Central memory CD8-positive, alpha-beta T cell (primary cell): ENCODE results near the gene ENTREP3.

Experiments
- ATAC-seq: fragments of 150-1000 bp; cut with Tn5 transposase; replicated peaks from 2 replicates; pipeline ENCODE4 v1.10.0; 2022; ENCODE audit warnings: mild to moderate bottlenecking, moderate FRiP score, moderate number of reproducible peaks; ENCODE audit not compliant: poor library complexity, severe bottlenecking; ENCODE audit errors: extremely low read depth
- DNase-seq, 2 donors: peaks; one replicate each; pipeline ENCODE4 v3.0.0; 2021; ENCODE audit warnings: low spot score in 2 of 2
- H3K27ac Mint-ChIP-seq: one replicate; pipeline ENCODE4 v1.8.0; 2022; ENCODE audit warnings: low read depth, mild to moderate bottlenecking, moderate library complexity, mixed read lengths
- H3K27me3 Mint-ChIP-seq: one replicate; pipeline ENCODE4 v1.8.0; 2022; ENCODE audit warnings: mixed read lengths
- H3K36me3 Mint-ChIP-seq: one replicate; pipeline ENCODE4 v1.8.0; 2022; ENCODE audit warnings: mild to moderate bottlenecking, moderate library complexity, mixed read lengths; ENCODE audit not compliant: insufficient read depth
- H3K4me1 Mint-ChIP-seq: one replicate; pipeline ENCODE4 v1.8.0; 2022; ENCODE audit warnings: mixed read lengths
- H3K4me3 Mint-ChIP-seq: one replicate; pipeline ENCODE4 v1.8.0; 2022; ENCODE audit warnings: mild to moderate bottlenecking, moderate library complexity, mixed read lengths
- H3K9me3 Mint-ChIP-seq: one replicate; pipeline ENCODE4 v1.8.0; 2022; ENCODE audit warnings: mixed read lengths

ENTREP3 gene

GRCh38 chr1:155255243-155256007 is at the start of gene ENTREP3:
Gene ENTREP3 (minus strand): TSS chr1:155255483. CDS start chr1:155254877, 606 bp downstream.
- H3K27ac Mint-ChIP-seq, result peak within 1 kb of the TSS; percentile 35
- ATAC-seq (peak; percentile 56), DNase-seq (peak; percentile 31 to 42)
- H3K36me3 Mint-ChIP-seq, result peaks cover 29% of the 10 kb centered on the region
- H3K9me3 Mint-ChIP-seq, result no peaks in the 10 kb centered on the region
- H3K4me1 Mint-ChIP-seq, result peaks cover 46% of the 10 kb centered on the region
- peak within 1 kb of the TSS; percentile 80 for H3K4me3 Mint-ChIP-seq
- no peaks in the 10 kb centered on the region for H3K27me3 Mint-ChIP-seq

- H3K4me3 Mint-ChIP-seq, result no peak overlapping the region
- no peaks in the 10 kb centered on the region for H3K9me3 Mint-ChIP-seq
- peaks cover 7% of the 10 kb centered on the region for H3K36me3 Mint-ChIP-seq
- no peak for DNase-seq
- no peak overlapping the region for H3K27ac Mint-ChIP-seq
- no peak for ATAC-seq
- H3K27me3 Mint-ChIP-seq, result no peaks in the 10 kb centered on the region
- peaks cover 16% of the 10 kb centered on the region for H3K4me1 Mint-ChIP-seq
Measured at GRCh38 chr1:155304558-155305063, 49.3 kb upstream of the ENTREP3 start.

GRCh38 chr1:155301342-155301841 is 46.1 kb upstream of the ENTREP3 start, which contains the start of gene PKLR:
Gene PKLR (minus strand): TSS chr1:155301438. CDS start chr1:155301395, 43 bp downstream.
- Mint-ChIP-seq H3K9me3 (no peaks in the 10 kb centered on the region), H3K4me3 (no peak within 1 kb of the TSS), H3K36me3 (peaks cover 1% of the 10 kb centered on the region), H3K27me3 (peaks cover 18% of the 10 kb centered on the region), H3K27ac (no peak within 1 kb of the TSS), H3K4me1 (no peaks in the 10 kb centered on the region)
- ATAC-seq, result no peak
- DNase-seq, result no peak

GRCh38 chr1:155300553-155301329 is 45.5 kb upstream of the ENTREP3 start:
- no peak overlapping the region for H3K4me3 Mint-ChIP-seq
- H3K4me1 Mint-ChIP-seq, result no peaks in the 10 kb centered on the region
- H3K27ac Mint-ChIP-seq, result no peak overlapping the region
- H3K36me3 Mint-ChIP-seq, result peaks cover 1% of the 10 kb centered on the region
- DNase-seq, result no peak
- no peak for ATAC-seq
- H3K9me3 Mint-ChIP-seq, result no peaks in the 10 kb centered on the region
- peaks cover 25% of the 10 kb centered on the region for H3K27me3 Mint-ChIP-seq

GRCh38 chr1:155300024-155300423 is 44.7 kb upstream of the ENTREP3 start:
- Mint-ChIP-seq H3K27ac (no peak overlapping the region), H3K4me1 (peaks cover under 1% of the 10 kb centered on the region), H3K27me3 (peaks cover 32% of the 10 kb centered on the region), H3K9me3 (no peaks in the 10 kb centered on the region), H3K4me3 (no peak overlapping the region), H3K36me3 (peaks cover 1% of the 10 kb centered on the region)
- ATAC-seq (no peak), DNase-seq (no peak)

- DNase-seq (no peak), ATAC-seq (no peak)
- Mint-ChIP-seq H3K27ac (no peak overlapping the region), H3K27me3 (peaks cover 40% of the 10 kb centered on the region), H3K4me1 (peaks cover 5% of the 10 kb centered on the region), H3K36me3 (peaks cover 2% of the 10 kb centered on the region), H3K4me3 (no peak overlapping the region), H3K9me3 (no peaks in the 10 kb centered on the region)
Measured at GRCh38 chr1:155297384-155297783, 42.1 kb upstream of the ENTREP3 start.

GRCh38 chr1:155296661-155297060 is 41.4 kb upstream of the ENTREP3 start:
- ATAC-seq (no peak), DNase-seq (no peak)
- H3K36me3 Mint-ChIP-seq, result peaks cover 2% of the 10 kb centered on the region
- no peaks in the 10 kb centered on the region for H3K9me3 Mint-ChIP-seq
- no peak overlapping the region for H3K4me3 Mint-ChIP-seq
- no peak overlapping the region for H3K27ac Mint-ChIP-seq
- H3K4me1 Mint-ChIP-seq, result peaks cover 5% of the 10 kb centered on the region
- H3K27me3 Mint-ChIP-seq, result peaks cover 40% of the 10 kb centered on the region

GRCh38 chr1:155295942-155296267 is 40.6 kb upstream of the ENTREP3 start:
- H3K4me3 Mint-ChIP-seq, result no peak overlapping the region

GRCh38 chr1:155295183-155295941 is 40.1 kb upstream of the ENTREP3 start:
- H3K27ac Mint-ChIP-seq, result no peak overlapping the region
- no peak for ATAC-seq
- H3K4me3 Mint-ChIP-seq, result no peak overlapping the region
- no peak for DNase-seq
- H3K9me3 Mint-ChIP-seq, result no peaks in the 10 kb centered on the region
- H3K4me1 Mint-ChIP-seq, result peaks cover 5% of the 10 kb centered on the region
- H3K36me3 Mint-ChIP-seq, result peaks cover 2% of the 10 kb centered on the region
- H3K27me3 Mint-ChIP-seq, result peaks cover 40% of the 10 kb centered on the region

More at GRCh38 chr1:155295942-155296267, 40.6 kb upstream of the ENTREP3 start:
- Mint-ChIP-seq H3K27me3 (peaks cover 40% of the 10 kb centered on the region), H3K36me3 (peaks cover 2% of the 10 kb centered on the region), H3K9me3 (no peaks in the 10 kb centered on the region), H3K4me1 (peaks cover 5% of the 10 kb centered on the region), H3K27ac (no peak overlapping the region)
- DNase-seq (no peak), ATAC-seq (no peak)

- Mint-ChIP-seq H3K27ac (no peak overlapping the region), H3K36me3 (peaks cover 2% of the 10 kb centered on the region), H3K9me3 (no peaks in the 10 kb centered on the region), H3K27me3 (peaks cover 40% of the 10 kb centered on the region), H3K4me1 (peaks cover 5% of the 10 kb centered on the region), H3K4me3 (no peak overlapping the region)
- DNase-seq, result no peak
- no peak for ATAC-seq
Measured at GRCh38 chr1:155294520-155295182, 39.4 kb upstream of the ENTREP3 start.

- peaks cover 40% of the 10 kb centered on the region for H3K27me3 Mint-ChIP-seq
- peaks cover 2% of the 10 kb centered on the region for H3K36me3 Mint-ChIP-seq
- no peak for DNase-seq
- ATAC-seq, result no peak
- peaks cover 5% of the 10 kb centered on the region for H3K4me1 Mint-ChIP-seq
- H3K27ac Mint-ChIP-seq, result no peak overlapping the region
- H3K9me3 Mint-ChIP-seq, result no peaks in the 10 kb centered on the region
- no peak overlapping the region for H3K4me3 Mint-ChIP-seq
Measured at GRCh38 chr1:155293086-155293749, 37.9 kb upstream of the ENTREP3 start.
